HG03103 (cell line): ENCODE data around the gene TMEM131.
"Not testable (repeated sequence)": the region's sequence is repeated elsewhere in the genome, so short reads cannot be mapped to it uniquely, and the experiment has no call there.

ENCODE experiments used
- ATAC-seq: cut with Tn5 transposase; IDR thresholded peaks from one replicate; pipeline ENCODE4 v1.9.1; 2021; ENCODE audit warnings: low read depth; ENCODE audit not compliant: unreplicated experiment

Gene TMEM131

GRCh38 chr2:97716695-97717612 lies 278.8 kb downstream of the TMEM131 start:
- ATAC-seq = no peak

GRCh38 chr2:97715951-97716694 lies 279.6 kb downstream of the TMEM131 start:
- no peak for ATAC-seq

GRCh38 chr2:97714950-97715652 lies 280.6 kb downstream of the TMEM131 start:
- ATAC-seq = no peak

GRCh38 chr2:97714084-97714949 lies 281.4 kb downstream of the TMEM131 start:
- no peak for ATAC-seq

GRCh38 chr2:97713296-97714083 lies 282.3 kb downstream of the TMEM131 start, which contains the start of gene ZAP70:
Gene ZAP70, plus strand, starts transcription at chr2:97713576. Its CDS starts 10,461 bp downstream, at chr2:97724037.
- ATAC-seq = no peak

GRCh38 chr2:97712693-97713295 lies 283.0 kb downstream of the TMEM131 start:
- ATAC-seq = no peak

- ATAC-seq = not testable (repeated sequence)
These were observed 283.6 kb downstream of the TMEM131 start for GRCh38 chr2:97712175-97712574.

GRCh38 chr2:97711394-97711711 lies 284.4 kb downstream of the TMEM131 start:
- ATAC-seq = no peak

GRCh38 chr2:97708608-97709007 lies 287.1 kb downstream of the TMEM131 start:
- no peak for ATAC-seq

- ATAC-seq = no peak
These were observed 287.7 kb downstream of the TMEM131 start for GRCh38 chr2:97708048-97708380.

- no peak for ATAC-seq
These were observed 288.2 kb downstream of the TMEM131 start for GRCh38 chr2:97707362-97708047.

GRCh38 chr2:97706708-97707345 lies 288.9 kb downstream of the TMEM131 start:
- ATAC-seq = no peak
